CD14-positive monocyte (primary cell): ENCODE results near the gene CGREF1. TPM values are rescaled to one million over a fixed set of nuclear protein-coding genes. Genes with fewer than 3 reads are reported as not detected.

Source experiments
- DNase-seq, 3 donors: peaks; one replicate each; pipeline ENCODE4 v3.0.0-alpha.2; 2011 to 2022
- H2AFZ ChIP-seq: 2 replicates; pipeline ENCODE4 v1.6.0; 2012; ENCODE audit warnings: mild to moderate bottlenecking, low read depth, low read length, inconsistent platforms; ENCODE audit not compliant: insufficient read depth, poor library complexity, severe bottlenecking
- H3K27ac ChIP-seq, 2 donors: 1 replicate in 1 of 2; 2 replicates in 1 of 2; pipeline ENCODE4 v1.5.1; 2012 to 2013; ENCODE audit warnings: low read length in 2 of 2, control low read depth in 1 of 2, inconsistent platforms in 1 of 2, low read depth in 1 of 2, mild to moderate bottlenecking in 1 of 2
- H3K27me3 ChIP-seq, 2 donors: one replicate each; pipeline versions ENCODE4 v1.6.0 to v1.6.1; 2011 to 2013; ENCODE audit warnings: low read length in 2 of 2; ENCODE audit not compliant: control insufficient read depth in 2 of 2, insufficient read depth in 2 of 2
- H3K36me3 ChIP-seq, 2 donors: replicated peaks in 1 of 2; 1 replicate in 1 of 2; 2 replicates in 1 of 2; pipeline versions ENCODE4 v1.5.1 to v1.6.1; 2012 to 2013; ENCODE audit warnings: low read length in 2 of 2, control low read depth in 1 of 2, inconsistent platforms in 1 of 2, mild to moderate bottlenecking in 1 of 2; ENCODE audit not compliant: insufficient read depth in 2 of 2, control insufficient read depth in 1 of 2
- H3K4me1 ChIP-seq, 2 donors: 1 replicate in 1 of 2; 2 replicates in 1 of 2; pipeline versions ENCODE4 v1.5.1 to v1.6.1; 2012 to 2013; ENCODE audit warnings: low read length in 2 of 2, control low read depth in 1 of 2, inconsistent platforms in 1 of 2, mild to moderate bottlenecking in 1 of 2, moderate library complexity in 1 of 2; ENCODE audit not compliant: insufficient read depth in 2 of 2, control insufficient read depth in 1 of 2
- H3K4me2 ChIP-seq: replicated peaks from 2 replicates; pipeline ENCODE3; 2012; ENCODE audit warnings: low read length, moderate library complexity, mild to moderate bottlenecking; ENCODE audit not compliant: poor library complexity, severe bottlenecking; ENCODE audit errors: extremely low read depth
- H3K4me3 ChIP-seq, 3 experiments: fragments of 200-600 bp in 1 of 3; sonication (generic) in 1 of 3; replicated peaks in 1 of 3; 1 replicate in 2 of 3; 2 replicates in 1 of 3; pipeline ENCODE4 v1.5.1; 2011 to 2013; ENCODE audit warnings: low read length in 3 of 3, mild to moderate bottlenecking in 3 of 3, control low read depth in 2 of 3, low read depth in 2 of 3, inconsistent platforms in 1 of 3, moderate library complexity in 1 of 3
- H3K79me2 ChIP-seq: 2 replicates; pipeline ENCODE4 v1.6.0; 2012; ENCODE audit warnings: mild to moderate bottlenecking, control low read depth, inconsistent platforms, low read length, moderate library complexity; ENCODE audit not compliant: insufficient read depth
- H3K9ac ChIP-seq: 2 replicates; pipeline ENCODE4 v1.6.0; 2017; ENCODE audit warnings: low read length, mild to moderate bottlenecking; ENCODE audit not compliant: insufficient read depth, poor library complexity, severe bottlenecking
- H3K9me3 ChIP-seq, 2 donors: replicated peaks in 1 of 2; 1 replicate in 1 of 2; 2 replicates in 1 of 2; pipeline versions ENCODE4 v1.5.1 to v1.6.1; 2012 to 2013; ENCODE audit warnings: low read length in 2 of 2, control low read depth in 1 of 2; ENCODE audit not compliant: control insufficient read depth in 1 of 2, insufficient read depth in 1 of 2
- H4K20me1 ChIP-seq: 2 replicates; pipeline ENCODE4 v1.6.0; 2012; ENCODE audit warnings: mild to moderate bottlenecking, low read length, control low read depth, moderate library complexity; ENCODE audit not compliant: insufficient read depth
- H3K27ac Mint-ChIP-seq, 7 donors: one replicate each; pipeline ENCODE4 v1.8.0; 2020; ENCODE audit warnings: mild to moderate bottlenecking in 7 of 7, mixed read lengths in 7 of 7, moderate library complexity in 6 of 7, inconsistent platforms in 2 of 7
- H3K27me3 Mint-ChIP-seq, 3 donors: one replicate each; pipeline ENCODE4 v1.8.0; 2021 to 2022; ENCODE audit warnings: low read depth in 3 of 3, mild to moderate bottlenecking in 3 of 3, mixed read lengths in 3 of 3, moderate library complexity in 3 of 3, inconsistent platforms in 1 of 3
- H3K36me3 Mint-ChIP-seq, 2 donors: one replicate each; pipeline ENCODE4 v1.8.0; 2020; ENCODE audit warnings: mixed read lengths in 2 of 2, inconsistent platforms in 1 of 2, mild to moderate bottlenecking in 1 of 2
- H3K4me1 Mint-ChIP-seq: one replicate; pipeline ENCODE4 v1.8.0; 2020; ENCODE audit warnings: mild to moderate bottlenecking, mixed read lengths
- H3K4me3 Mint-ChIP-seq, 2 donors: one replicate each; pipeline ENCODE4 v1.8.0; 2020; ENCODE audit warnings: mild to moderate bottlenecking in 2 of 2, mixed read lengths in 2 of 2, moderate library complexity in 1 of 2
- H3K9me3 Mint-ChIP-seq, 7 donors: one replicate each; pipeline ENCODE4 v1.8.0; 2020 to 2022; ENCODE audit warnings: mixed read lengths in 7 of 7, mild to moderate bottlenecking in 6 of 7, moderate library complexity in 6 of 7, inconsistent platforms in 2 of 7
- CTCF ChIP-seq: fragments of 200-600 bp; IDR thresholded peaks from one replicate; pipeline ENCODE4 v1.8.0; 2022; ENCODE audit warnings: antibody characterized with exemption, mild to moderate bottlenecking
- WGBS: methylation state at CpG from one replicate; pipeline ENCODE4 v1.1.5; 2013; ENCODE audit warnings: missing lambda C conversion rate; ENCODE audit not compliant: insufficient coverage; 5-methylcytosine and 5-hydroxymethylcytosine counted together
- intact Hi-C, 2 donors: fragments of 100-400 bp; cut with micrococcal nuclease; formaldehyde crosslinking; loops; one replicate each; pipeline versions ENCODE4 v1.15.0 to v1.15.1; 2023
- polyA plus RNA-seq, 3 donors: library from polyadenylated mRNA; depleted of rRNA in 1 of 3; unstranded in 2 of 3; stranded (reverse) in 1 of 3; fragments of 300-500 nt in 2 of 3; fragments of >200 nt in 1 of 3; fragmentation: Illumina TruSeq in 2 of 3; gene quantifications; 1 replicate in 2 of 3; 2 replicates in 1 of 3; pipeline ENCODE4 v1.2.3, GENCODE V29; 2012 to 2021

The CGREF1 gene
- polyA plus RNA-seq, 3 donors: not detected

GRCh38 chr2:27093430-27094352 lies 25.2 kb downstream of the CGREF1 start:
- Histone ChIP-seq H3K4me2 (no peak overlapping the region), H3K4me3 (no peak overlapping the region), H3K79me2 (no peaks in the 10 kb centered on the region), H3K4me1 (peaks cover 23 to 24% of the 10 kb centered on the region in 2 donors), H3K27ac (no peak overlapping the region), H3K9ac (no peak overlapping the region), H4K20me1 (no peaks in the 10 kb centered on the region), H2AFZ (no peak overlapping the region), H3K36me3 (no peaks in the 10 kb centered on the region), H3K9me3 (no peaks in the 10 kb centered on the region), H3K27me3 (no peaks in the 10 kb centered on the region)
- 97% methylated on average over 4 of the region's 6 CpGs for WGBS
- Mint-ChIP-seq H3K27ac (peak overlapping the region in 1 of 7 donors; percentile 48), H3K4me3 (no peak overlapping the region), H3K36me3 (peaks cover 0 to 3% of the 10 kb centered on the region in 2 donors), H3K27me3 (peaks cover 0 to 3% (median 2%) of the 10 kb centered on the region in 3 donors), H3K4me1 (peaks cover 21% of the 10 kb centered on the region), H3K9me3 (no peaks in the 10 kb centered on the region)
- DNase-seq: no peak
- intact Hi-C loops: no loop called here
- no peak for TF ChIP-seq CTCF

DNA sequence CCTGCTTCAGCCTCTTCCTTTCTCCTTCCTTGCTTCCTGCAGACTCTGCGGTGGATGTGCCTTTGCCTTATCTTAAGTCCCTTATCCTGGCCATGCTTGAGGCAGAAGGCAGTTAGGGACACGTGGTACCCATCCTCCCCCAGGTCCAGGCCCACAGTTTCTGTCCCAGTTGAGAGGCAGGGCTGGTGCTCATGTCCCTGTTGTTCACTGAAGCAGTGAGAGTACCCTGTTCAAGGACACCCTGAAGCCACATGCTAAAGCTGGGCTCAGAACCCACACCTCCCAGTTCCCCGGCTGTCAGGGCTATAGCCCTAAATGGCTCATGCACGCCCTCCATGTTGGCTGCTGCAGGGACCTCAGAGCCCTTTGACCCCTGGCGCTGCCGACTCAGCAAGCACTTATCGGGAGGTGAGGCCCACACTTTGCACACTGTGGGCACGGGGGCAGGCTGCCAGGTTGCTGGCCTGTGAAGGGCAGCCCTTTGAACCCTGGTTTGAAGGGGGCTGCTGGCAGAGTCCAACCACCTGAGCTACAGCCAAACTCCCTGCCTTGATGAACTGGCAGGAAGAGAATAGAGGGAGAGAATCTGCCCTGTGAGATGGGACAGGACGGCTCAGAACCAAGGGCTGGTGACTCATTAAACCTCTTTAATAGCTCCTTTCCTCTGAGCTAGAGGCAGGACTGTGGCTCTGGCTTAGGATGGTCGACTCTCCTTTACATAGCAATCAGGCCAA lies 26.1 kb downstream of the CGREF1 start:
- no peak overlapping the region for H3K4me3 Mint-ChIP-seq
- no peaks in the 10 kb centered on the region for H3K36me3 ChIP-seq
- H3K4me2 ChIP-seq: no peak overlapping the region
- no peak overlapping the region for H3K27ac ChIP-seq
- no peaks in the 10 kb centered on the region for H4K20me1 ChIP-seq
- H3K27me3 ChIP-seq: no peaks in the 10 kb centered on the region
- peaks cover 0 to 6% (median 4%) of the 10 kb centered on the region in 3 donors for H3K27me3 Mint-ChIP-seq
- no peak for DNase-seq
- H3K79me2 ChIP-seq: no peaks in the 10 kb centered on the region
- peaks cover 0 to 3% of the 10 kb centered on the region in 2 donors for H3K36me3 Mint-ChIP-seq
- no peaks in the 10 kb centered on the region for H3K9me3 Mint-ChIP-seq
- no peak overlapping the region for H3K9ac ChIP-seq
- no peak overlapping the region for H3K27ac Mint-ChIP-seq
- no peaks in the 10 kb centered on the region for H3K9me3 ChIP-seq
- no peak overlapping the region for H2AFZ ChIP-seq
- H3K4me1 Mint-ChIP-seq: peaks cover 21% of the 10 kb centered on the region
- intact Hi-C loops: no loop called here
- TF ChIP-seq CTCF: no peak
- H3K4me3 ChIP-seq: no peak overlapping the region
- WGBS: 89% methylated on average over 7 of the region's 10 CpGs
- H3K4me1 ChIP-seq: peaks cover 23 to 24% of the 10 kb centered on the region in 2 donors
